ENCODE results near the gene SNRK.

The SNRK gene
- total RNA-seq: 63.2 to 260 (median 246) reads per million in 3 experiments

- DNase-seq: peak; percentile 90
Measured at GRCh38 chr3:43286115-43286840, at the start of gene SNRK. Gene SNRK (plus strand): TSS chr3:43286540. CDS start chr3:43303204, 16,664 bp downstream.

- no peak for DNase-seq
Measured at GRCh38 chr3:43238801-43239200, 47.5 kb upstream of the SNRK start.

GRCh38 chr3:43239755-43240154 lies 46.6 kb upstream of the SNRK start:
- DNase-seq: no peak

GRCh38 chr3:43243590-43244587 lies 42.5 kb upstream of the SNRK start:
- no peak for DNase-seq

- no peak for DNase-seq
Measured at GRCh38 chr3:43244694-43245093, 41.6 kb upstream of the SNRK start.

- DNase-seq: no peak
Measured at GRCh38 chr3:43246976-43247375, 39.4 kb upstream of the SNRK start.

- no peak for DNase-seq
Measured at GRCh38 chr3:43247561-43248184, 38.7 kb upstream of the SNRK start.

- DNase-seq: no peak
Measured at GRCh38 chr3:43248185-43248583, 38.2 kb upstream of the SNRK start.

GRCh38 chr3:43248973-43249372 lies 37.4 kb upstream of the SNRK start:
- no peak for DNase-seq

GRCh38 chr3:43249405-43249804 lies 36.9 kb upstream of the SNRK start:
- no peak for DNase-seq

GRCh38 chr3:43253294-43253693 lies 33.0 kb upstream of the SNRK start:
- no peak for DNase-seq

- no peak for DNase-seq
Measured at GRCh38 chr3:43254125-43254524, 32.2 kb upstream of the SNRK start.

GRCh38 chr3:43255662-43256061 lies 30.7 kb upstream of the SNRK start:
- no peak for DNase-seq

GRCh38 chr3:43256714-43257461 lies 29.5 kb upstream of the SNRK start:
- DNase-seq: no peak

GRCh38 chr3:43257850-43258249 lies 28.5 kb upstream of the SNRK start:
- DNase-seq: no peak

- no peak for DNase-seq
Measured at GRCh38 chr3:43259626-43260025, 26.7 kb upstream of the SNRK start.

GRCh38 chr3:43260412-43260811 lies 25.9 kb upstream of the SNRK start:
- DNase-seq: no peak

GRCh38 chr3:43262194-43262593 lies 24.1 kb upstream of the SNRK start:
- no peak for DNase-seq

GRCh38 chr3:43266451-43266850 lies 19.9 kb upstream of the SNRK start:
- DNase-seq: no peak

GRCh38 chr3:43266995-43267394 lies 19.3 kb upstream of the SNRK start:
- DNase-seq: no peak

GRCh38 chr3:43268636-43269035 lies 17.7 kb upstream of the SNRK start:
- no peak for DNase-seq

GRCh38 chr3:43270078-43270477 lies 16.3 kb upstream of the SNRK start:
- DNase-seq: no peak

- no peak for DNase-seq
Measured at GRCh38 chr3:43273416-43273815, 12.9 kb upstream of the SNRK start.

Data from central memory CD4-positive, alpha-beta T cell (primary cell).